COLO668 (cell line): Measurements from ENCODE around the gene KCNC3.

Source experiments
- DNase-seq: peaks from one replicate; lab custom pipeline; 2025; ENCODE audit not compliant: unreplicated experiment; lab: John Stamatoyannopoulos, UW

KCNC3 gene

GRCh38 chr19:50312967-50313811, 16.0 kb downstream of the KCNC3 start:
- no peak for DNase-seq

- peak; percentile 14 for DNase-seq
Observed at GRCh38 chr19:50311723-50312635, 17.2 kb downstream of the KCNC3 start.

DNA sequence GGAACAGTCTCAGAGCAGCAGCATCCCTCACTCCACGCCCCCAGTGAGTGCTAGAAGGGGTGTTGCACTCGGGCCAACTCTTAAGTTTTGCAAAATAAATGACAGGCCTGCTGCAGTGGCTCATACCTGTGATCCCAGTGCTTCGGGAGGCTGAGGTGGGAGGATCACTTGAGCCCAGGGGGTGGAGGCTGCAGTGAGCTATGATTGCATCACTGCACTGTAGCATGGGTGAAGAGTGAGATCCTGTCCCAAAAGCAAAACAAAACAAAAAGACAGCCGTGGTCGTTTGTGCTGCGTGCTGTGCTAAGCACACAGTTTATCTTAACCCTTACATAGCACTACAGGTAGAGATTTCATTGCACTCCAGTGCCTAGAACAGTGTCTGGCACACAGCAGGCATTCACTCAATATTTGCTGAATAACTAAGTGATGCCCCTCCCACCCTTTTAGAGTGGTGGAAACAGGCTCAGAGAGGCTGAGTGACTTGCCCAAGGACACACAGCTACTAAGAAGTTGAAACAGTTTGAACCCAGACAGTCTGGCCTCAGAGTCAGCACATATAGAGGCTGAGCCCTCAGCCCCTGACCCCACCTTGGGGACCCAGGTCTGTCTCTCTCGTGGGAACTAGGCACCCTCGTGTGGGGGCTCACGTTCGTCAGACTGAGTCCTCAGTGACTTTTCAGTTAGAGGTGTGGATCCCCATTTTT, 18.3 kb downstream of the KCNC3 start:
- DNase-seq, result no peak

- DNase-seq, result no peak
Observed at GRCh38 chr19:50309396-50310125, 19.6 kb downstream of the KCNC3 start.

GRCh38 chr19:50308991-50309390, 20.2 kb downstream of the KCNC3 start:
- no peak for DNase-seq

- no peak for DNase-seq
Observed at GRCh38 chr19:50303558-50303957, 25.6 kb downstream of the KCNC3 start.

DNA sequence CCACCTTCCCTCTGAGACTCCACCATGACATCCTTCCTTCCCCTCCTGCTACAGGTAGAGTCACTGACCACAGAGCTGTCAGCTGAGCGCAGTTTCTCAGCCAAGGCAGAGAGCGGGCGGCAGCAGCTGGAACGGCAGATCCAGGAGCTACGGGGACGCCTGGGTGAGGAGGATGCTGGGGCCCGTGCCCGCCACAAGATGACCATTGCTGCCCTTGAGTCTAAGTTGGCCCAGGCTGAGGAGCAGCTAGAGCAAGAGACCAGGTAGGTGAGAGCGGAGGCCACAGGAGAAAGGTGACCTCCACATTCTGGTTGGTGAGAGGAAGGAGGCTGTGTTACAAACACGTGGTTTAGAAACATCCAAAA, 27.6 kb downstream of the KCNC3 start:
- DNase-seq, result no peak

- no peak for DNase-seq
Observed at GRCh38 chr19:50300814-50301606, 28.2 kb downstream of the KCNC3 start.

DNA sequence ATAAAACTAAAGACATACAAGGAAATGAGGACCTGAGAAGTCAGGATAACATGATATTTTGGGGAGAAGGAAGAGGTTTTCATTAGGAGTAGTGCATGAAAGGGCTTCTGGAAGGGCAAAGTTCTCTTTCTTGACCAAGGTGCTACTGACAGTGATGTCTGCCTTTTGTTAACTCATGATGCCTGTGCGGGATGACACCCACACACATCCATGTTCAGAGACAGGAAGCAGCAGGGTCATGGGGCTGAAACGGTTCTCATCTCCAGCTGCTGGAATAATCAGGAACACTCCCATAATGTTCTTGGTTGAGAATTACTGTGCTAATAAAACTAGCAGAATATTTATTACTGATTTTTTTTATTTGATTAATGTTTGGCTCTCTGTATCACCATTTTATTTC, 29.1 kb downstream of the KCNC3 start:
- no peak for DNase-seq

GRCh38 chr19:50293263-50294004, 35.7 kb downstream of the KCNC3 start:
- no peak for DNase-seq

- no peak for DNase-seq
Observed at GRCh38 chr19:50292216-50292827, 36.9 kb downstream of the KCNC3 start.

- no peak for DNase-seq
Observed at GRCh38 chr19:50290775-50291174, 38.4 kb downstream of the KCNC3 start.

DNA sequence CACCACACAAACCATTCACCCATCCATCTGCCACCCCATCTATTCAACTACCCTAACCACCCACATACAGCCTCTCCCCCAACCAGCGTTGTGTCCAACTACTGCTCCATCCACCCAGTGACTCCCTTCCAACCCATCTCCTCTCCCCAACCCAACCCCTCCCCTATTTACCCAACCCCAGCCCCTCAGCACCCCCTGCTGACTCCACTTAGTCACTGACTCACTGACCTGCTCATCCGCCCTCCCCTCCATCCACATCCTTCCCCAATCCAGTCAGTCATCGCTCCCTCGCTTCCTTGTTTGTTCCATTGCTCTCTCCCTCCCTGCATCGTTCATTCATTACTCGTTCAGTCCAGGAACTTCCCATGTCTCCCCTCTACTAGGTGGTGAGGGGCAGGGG, 39.2 kb downstream of the KCNC3 start:
- no peak for DNase-seq

- DNase-seq, result no peak
Observed at GRCh38 chr19:50288954-50289353, 40.2 kb downstream of the KCNC3 start.

- DNase-seq, result no peak
Observed at GRCh38 chr19:50287331-50287730, 41.8 kb downstream of the KCNC3 start.

- DNase-seq, result no peak
Observed at GRCh38 chr19:50286443-50286842, 42.7 kb downstream of the KCNC3 start.

DNA sequence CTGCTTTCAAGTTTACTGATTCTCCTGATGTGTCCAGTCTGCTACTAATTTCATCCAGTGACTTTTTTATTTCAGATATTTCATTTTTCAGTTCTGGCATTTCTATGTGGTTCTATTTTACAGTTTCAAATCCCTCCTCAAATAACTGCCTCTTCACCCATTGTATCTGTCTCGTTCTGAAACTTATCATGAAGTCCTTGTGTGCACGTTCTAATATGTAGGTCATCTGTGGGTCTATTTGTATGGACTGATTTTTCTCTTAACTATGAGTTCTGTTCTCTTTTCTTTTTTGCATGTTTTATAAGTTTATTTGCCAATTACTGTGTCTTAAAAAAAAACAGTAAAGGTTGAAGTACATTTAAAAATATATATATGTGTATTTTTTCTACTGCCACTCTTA, 43.3 kb downstream of the KCNC3 start:
- DNase-seq, result no peak

- no peak for DNase-seq
Observed at GRCh38 chr19:50281491-50281890, 47.7 kb downstream of the KCNC3 start.

GRCh38 chr19:50280983-50281382, 48.2 kb downstream of the KCNC3 start:
- DNase-seq, result no peak
